K562 (cell line): ENCODE measurements around the gene COL5A1. TPM values are rescaled to one million over a fixed set of nuclear protein-coding genes. Genes with fewer than 3 reads are reported as not detected.
A peak's percentile ranks its signal among the peaks of the same experiment; 100 is the strongest.

Source experiments
- ATAC-seq: fragments of 200-7000 bp; cut with Tn5 transposase; 3 replicates; pipeline ENCODE4 v1.9.1; 2020; ENCODE audit warnings: moderate library complexity
- BruUV-seq: library from RNA; stranded (reverse); fragments of 400-500 nt; replicated peaks from 2 replicates; lab custom pipeline; 2021; lab: Mats Ljungman, UMichigan
- CTCF ChIA-PET: fragments of 300-600 bp; formaldehyde crosslinking; extraction: SDS; loops from one replicate; lab custom pipeline; 2021; ENCODE audit warnings: low intra/inter-chr PET ratio; lab: Yijun Ruan, JAX
- POLR2A ChIA-PET: fragments of 300-600, 350-650 bp; sonication (Branson Sonifier 250); formaldehyde crosslinking; extraction: SDS; loops from one replicate; lab custom pipeline; 2021; ENCODE audit warnings: antibody characterized with exemption, inconsistent platforms; lab: Yijun Ruan, JAX
- DNase-seq, 4 experiments: peaks; one replicate each; pipeline versions ENCODE4 v3.0.0 to v3.0.0-alpha.2; 2011 to 2018; ENCODE audit warnings: low spot score in 3 of 4, mixed read lengths in 3 of 4; ENCODE audit errors: extremely low read depth in 1 of 4
- FAIRE-seq: peaks from 2 replicates; lab custom pipeline; 2011; peaks lifted over from hg19 to GRCh38; lab: Jason Lieb, UNC
- H2AFZ ChIP-seq: 2 replicates; pipeline ENCODE4 v1.6.0; 2011; ENCODE audit warnings: low read depth, low read length, control low read depth, inconsistent platforms
- H3K27ac ChIP-seq: fragments of 200-600 bp; 3 replicates; pipeline ENCODE4 v1.8.0; 2011; ENCODE audit warnings: low read depth, mild to moderate bottlenecking, control low read depth, inconsistent platforms, low read length, moderate library complexity, mixed read lengths; ENCODE audit errors: extremely low read depth
- H3K27me3 ChIP-seq, 2 experiments: fragments of 300-600 bp in 1 of 2; 2 replicates in 1 of 2; 3 replicates in 1 of 2; pipeline versions ENCODE4 v1.6.0 to v1.8.0; 2011; ENCODE audit warnings: inconsistent platforms in 2 of 2, low read length in 2 of 2, mild to moderate bottlenecking in 1 of 2, mixed read lengths in 1 of 2, moderate library complexity in 1 of 2; ENCODE audit not compliant: control insufficient read depth in 2 of 2, insufficient read depth in 2 of 2
- H3K36me3 ChIP-seq: fragments of 300-600 bp; 3 replicates; pipeline ENCODE4 v1.8.0; 2011; ENCODE audit warnings: mild to moderate bottlenecking, low read length, inconsistent platforms; ENCODE audit not compliant: control insufficient read depth, insufficient read depth
- H3K4me1 ChIP-seq, 2 experiments: fragments of 200-600 bp in 1 of 2; replicated peaks in 1 of 2; 2 replicates in 1 of 2; 3 replicates in 1 of 2; pipeline versions ENCODE4 v1.5.1 to v1.8.0; 2011; ENCODE audit warnings: inconsistent platforms in 2 of 2, low read length in 2 of 2, mild to moderate bottlenecking in 1 of 2, mixed read lengths in 1 of 2, moderate library complexity in 1 of 2; ENCODE audit not compliant: control insufficient read depth in 2 of 2, insufficient read depth in 2 of 2
- H3K4me2 ChIP-seq: 2 replicates; pipeline ENCODE4 v1.6.1; 2011; ENCODE audit warnings: low read length, control low read depth, inconsistent platforms, mixed read lengths; ENCODE audit not compliant: insufficient read depth
- H3K4me3 ChIP-seq: fragments of 200-600 bp; sonication (generic), shearing (Covaris generic); 2 replicates; pipeline ENCODE4 v1.5.1; 2016; ENCODE audit warnings: control low read depth, inconsistent platforms
- H3K79me2 ChIP-seq: fragments of 200-600 bp; 3 replicates; pipeline ENCODE4 v1.8.0; 2011; ENCODE audit warnings: low read length, inconsistent platforms; ENCODE audit not compliant: control insufficient read depth, insufficient read depth
- H3K9ac ChIP-seq, 2 experiments: 2 replicates each; pipeline versions ENCODE4 v1.6.0 to v1.6.1; 2011; ENCODE audit warnings: low read depth in 2 of 2, low read length in 2 of 2, control low read depth in 1 of 2, inconsistent platforms in 1 of 2, mild to moderate bottlenecking in 1 of 2, mixed read lengths in 1 of 2; ENCODE audit not compliant: insufficient read depth in 1 of 2
- H3K9me1 ChIP-seq: one replicate; pipeline ENCODE4 v1.6.0; 2011; ENCODE audit warnings: inconsistent platforms, mild to moderate bottlenecking, low read length, moderate library complexity; ENCODE audit not compliant: control insufficient read depth, insufficient read depth
- H3K9me3 ChIP-seq: replicated peaks from 2 replicates; pipeline ENCODE4 v1.5.1; 2011; ENCODE audit warnings: low read depth, low read length, inconsistent platforms; ENCODE audit not compliant: control insufficient read depth, insufficient read depth
- H4K20me1 ChIP-seq: replicated peaks from 2 replicates; pipeline ENCODE4 v1.6.1; 2011; ENCODE audit warnings: low read length, inconsistent platforms, mixed read lengths; ENCODE audit not compliant: control insufficient read depth, insufficient read depth
- ATF7 ChIP-seq: fragments of 450-650 bp; IDR thresholded peaks from 2 replicates; pipeline ENCODE4 v1.7.1; 2014; ENCODE audit warnings: mild to moderate bottlenecking, moderate library complexity
- CBFA2T2 ChIP-seq: fragments of 450-650 bp; conservative IDR thresholded peaks from 2 replicates; pipeline ENCODE4 v1.6.1; 2017; ENCODE audit warnings: mild to moderate bottlenecking
- FOXP1 ChIP-seq: sonication (generic); formaldehyde crosslinking; IDR thresholded peaks from 2 replicates; pipeline ENCODE4 v1.8.0; 2022; ENCODE audit warnings: mild to moderate bottlenecking, missing genetic modification reagents
- GABPB1 ChIP-seq: sonication (generic); formaldehyde crosslinking; IDR thresholded peaks from 2 replicates; pipeline ENCODE4 v1.8.0; 2022; ENCODE audit warnings: mild to moderate bottlenecking, missing genetic modification reagents
- NCOA4 ChIP-seq: fragments of 450-650 bp; IDR thresholded peaks from 2 replicates; pipeline ENCODE4 v1.6.1; 2018; ENCODE audit warnings: mild to moderate bottlenecking; ENCODE audit not compliant: partially characterized antibody
- PML ChIP-seq: IDR thresholded peaks from 2 replicates; pipeline ENCODE4 v1.6.1; 2012; ENCODE audit warnings: low read length, inconsistent platforms
- RAD51 ChIP-seq: fragments of 450-650 bp; IDR thresholded peaks from 2 replicates; pipeline ENCODE4 v1.7.1; 2016; ENCODE audit warnings: low read depth, mild to moderate bottlenecking, borderline replicate concordance
- TOE1 ChIP-seq, 2 experiments: fragments of 450-650 bp in 1 of 2; sonication (generic) in 1 of 2; formaldehyde crosslinking in 1 of 2; IDR thresholded peaks; 2 replicates each; pipeline versions ENCODE4 v1.7.1 to v1.8.0; 2016 to 2022; ENCODE audit warnings: borderline replicate concordance in 2 of 2, mild to moderate bottlenecking in 2 of 2, antibody characterized with exemption in 1 of 2, inconsistent platforms in 1 of 2, low read depth in 1 of 2, missing genetic modification reagents in 1 of 2, moderate library complexity in 1 of 2
- XRCC3 ChIP-seq: fragments of 450-650 bp; IDR thresholded peaks from 2 replicates; pipeline ENCODE4 v1.6.1; 2017; ENCODE audit warnings: mild to moderate bottlenecking, moderate library complexity
- ZNF644 ChIP-seq: fragments of 200-800 bp; sonication (Bioruptor generic); IDR thresholded peaks from 2 replicates; pipeline ENCODE4 v1.6.1; 2016; ENCODE audit warnings: low read depth, missing genetic modification characterization, missing compliant biosample characterization
- WGBS: fragments of 100-300 bp; shearing (Covaris generic); methylation state at CpG from one replicate; pipeline ENCODE4 v1.1.6; 2016; ENCODE audit warnings: low coverage, mixed read lengths; ENCODE audit not compliant: insufficient coverage; ENCODE audit errors: missing lambda C conversion rate; 5-methylcytosine and 5-hydroxymethylcytosine counted together
- in situ Hi-C: fragments of 300-500 bp; cut with MboI; formaldehyde crosslinking; loops from 4 replicates; pipeline ENCODE4 v1.15.0; 2018; ENCODE audit warnings: inconsistent platforms, mixed read lengths
- intact Hi-C: fragments of 100-400 bp; cut with micrococcal nuclease; formaldehyde crosslinking; loops from 2 replicates; pipeline ENCODE4 v1.14.2; 2022
- polyA plus RNA-seq, 8 experiments: library from polyadenylated mRNA; depleted of rRNA in 4 of 8; stranded (reverse) in 5 of 8; unstranded in 3 of 8; fragments of >200 nt; fragmentation: Nextera tagmentation in 2 of 8; fragmentation: Illumina TruSeq in 1 of 8; extraction: Ambion mirVana in 2 of 8; extraction: Trizol in 1 of 8; gene quantifications; 2 replicates each; pipeline versions ENCODE4 v1.2.1 to v1.2.3, GENCODE V29; 2011 to 2014; ENCODE audit warnings: inconsistent platforms in 1 of 8, missing spikeins in 1 of 8
- total RNA-seq, 7 experiments: library from RNA; depleted of rRNA in 6 of 7; stranded (reverse); fragments of >200 nt in 6 of 7; fragmentation: Illumina TruSeq in 2 of 7; extraction: Trizol in 2 of 7; gene quantifications; 2 replicates each; pipeline versions ENCODE4 v1.2.1 to v1.2.3, GENCODE V29; 2011 to 2021; ENCODE audit warnings: low replicate concordance in 1 of 7
- TF ChIP-seq, protein P1 (sequence below): fragments of 250-450 bp; sonication (Bioruptor Pico); IDR thresholded peaks from 2 replicates; pipeline ENCODE4 v1.8.0; 2022; ENCODE audit warnings: inconsistent platforms, mild to moderate bottlenecking, moderate library complexity, borderline replicate concordance
- TF ChIP-seq, protein P2 (sequence below): fragments of 450-650 bp; IDR thresholded peaks from 2 replicates; pipeline ENCODE4 v1.6.1; 2014; ENCODE audit warnings: low read depth, mild to moderate bottlenecking, moderate library complexity, borderline replicate concordance
- TF ChIP-seq, protein P3 (sequence below), 2 experiments: fragments of 450-650 bp in 1 of 2; IDR thresholded peaks; 2 replicates each; pipeline ENCODE4 v1.6.1; 2011 to 2017; ENCODE audit warnings: low read depth in 2 of 2, antibody characterized with exemption in 1 of 2, borderline replicate concordance in 1 of 2, low read length in 1 of 2, mild to moderate bottlenecking in 1 of 2, mixed read lengths in 1 of 2; ENCODE audit not compliant: control insufficient read depth in 1 of 2

Gene COL5A1
- total and polyA plus RNA-seq, 9 of the 15 experiments (the other 6 are each of a cell fraction or from before 2014, with no cell fraction given) = under 0.01 to 0.13 (median 0.04) TPM; not detected in 6

DNA sequence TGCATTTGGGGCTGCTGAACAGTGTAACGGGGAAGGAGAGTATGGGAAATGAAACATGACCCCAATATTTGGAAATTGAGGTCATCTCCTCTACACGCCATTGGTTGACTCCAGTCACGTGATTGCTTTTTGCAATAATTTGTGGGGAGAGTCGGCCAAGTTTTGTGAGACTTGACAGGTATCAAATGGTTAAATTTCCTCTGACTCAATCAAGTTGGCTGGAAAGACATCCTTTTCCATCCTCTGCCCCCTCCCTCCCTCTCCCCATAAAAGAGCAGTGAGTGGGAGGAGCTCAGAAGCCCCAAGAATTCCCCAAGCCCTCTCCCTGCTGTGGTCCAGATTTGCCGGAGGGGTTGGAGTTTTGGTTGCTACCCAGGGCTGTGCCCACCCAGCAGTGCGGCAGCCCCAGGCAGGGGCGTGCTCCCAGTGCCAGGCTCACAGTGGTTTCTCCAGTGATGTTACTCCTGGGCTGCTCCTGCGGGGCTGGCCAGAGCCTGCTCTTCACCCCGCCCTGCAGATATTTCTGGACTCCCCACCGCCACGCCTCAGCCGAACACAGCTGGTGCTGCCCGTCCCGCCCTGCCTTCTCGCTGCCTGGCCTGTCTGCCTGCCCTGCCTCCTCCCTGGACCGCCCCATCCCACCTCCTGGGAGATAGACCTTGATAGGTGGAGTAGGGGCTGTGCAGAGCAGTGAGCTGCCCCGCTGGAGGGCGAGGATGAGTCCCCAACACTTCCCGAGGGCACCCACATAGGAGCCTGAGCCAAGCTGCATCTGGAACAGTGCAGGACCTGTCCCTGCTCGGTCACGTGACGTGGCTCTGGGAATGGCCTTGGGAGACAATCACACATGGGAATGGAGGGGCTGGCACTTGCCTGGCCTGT lies 3.4 kb downstream of the COL5A1 start:
- Histone ChIP-seq H3K9me3 (no peaks in the 10 kb centered on the region), H4K20me1 (peaks cover 8% of the 10 kb centered on the region; the same call in 1 of the 2 replicates), H3K4me2 (no peak overlapping the region), H3K9me1 (no peaks in the 10 kb centered on the region), H3K27ac (no peak overlapping the region), H2AFZ (no peak overlapping the region), H3K79me2 (no peaks in the 10 kb centered on the region), H3K4me1 (peaks cover 0 to 9% of the 10 kb centered on the region in 2 experiments; a peak in 2 of 5 replicates), H3K36me3 (no peaks in the 10 kb centered on the region), H3K9ac (no peak overlapping the region), H3K4me3 (no peak overlapping the region), H3K27me3 (peaks cover 22 to 59% of the 10 kb centered on the region in 2 experiments; a peak in 4 of 5 replicates)
- FAIRE-seq (no peak), ATAC-seq (no peak), DNase-seq (peak in 3 of 4 experiments; percentile 44 to 67 (median 65))
- BruUV-seq = no TSS peak
- in situ Hi-C loops = no loop called here
- ChIA-PET POLR2A (no interaction called here), CTCF (no interaction called here)
- intact Hi-C loops = loop anchor here (10.0 kb wide), 1 partner anchor 90 kb away; no protein-coding TSS in a partner anchor
- WGBS = 0% methylated on average over 22 of the region's 22 CpGs
- TF ChIP-seq ATF7 = no peak
- TF ChIP-seq, protein P1, sequence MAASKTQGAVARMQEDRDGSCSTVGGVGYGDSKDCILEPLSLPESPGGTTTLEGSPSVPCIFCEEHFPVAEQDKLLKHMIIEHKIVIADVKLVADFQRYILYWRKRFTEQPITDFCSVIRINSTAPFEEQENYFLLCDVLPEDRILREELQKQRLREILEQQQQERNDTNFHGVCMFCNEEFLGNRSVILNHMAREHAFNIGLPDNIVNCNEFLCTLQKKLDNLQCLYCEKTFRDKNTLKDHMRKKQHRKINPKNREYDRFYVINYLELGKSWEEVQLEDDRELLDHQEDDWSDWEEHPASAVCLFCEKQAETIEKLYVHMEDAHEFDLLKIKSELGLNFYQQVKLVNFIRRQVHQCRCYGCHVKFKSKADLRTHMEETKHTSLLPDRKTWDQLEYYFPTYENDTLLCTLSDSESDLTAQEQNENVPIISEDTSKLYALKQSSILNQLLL (CRISPR knock-in tag) = no peak
- TF ChIP-seq GABPB1 = no peak
- no peak for TF ChIP-seq ZNF644 (tag)
- TF ChIP-seq NCOA4 = no peak
- no peak for TF ChIP-seq XRCC3
- TF ChIP-seq RAD51 = peak; percentile 87
- TF ChIP-seq FOXP1 (CRISPR knock-in tag) = no peak
- TF ChIP-seq CBFA2T2 = peak; percentile 51
- no peak for TF ChIP-seq PML
- TF ChIP-seq TOE1 (IDR thresholded peaks at IDR 0.05; ENCODE audit: borderline replicate concordance) = peak; percentile 86
- TF ChIP-seq TOE1 (CRISPR knock-in tag; IDR thresholded peaks at IDR 0.05; ENCODE audit: borderline replicate concordance, low read depth) = no peak
- TF ChIP-seq, protein P2, sequence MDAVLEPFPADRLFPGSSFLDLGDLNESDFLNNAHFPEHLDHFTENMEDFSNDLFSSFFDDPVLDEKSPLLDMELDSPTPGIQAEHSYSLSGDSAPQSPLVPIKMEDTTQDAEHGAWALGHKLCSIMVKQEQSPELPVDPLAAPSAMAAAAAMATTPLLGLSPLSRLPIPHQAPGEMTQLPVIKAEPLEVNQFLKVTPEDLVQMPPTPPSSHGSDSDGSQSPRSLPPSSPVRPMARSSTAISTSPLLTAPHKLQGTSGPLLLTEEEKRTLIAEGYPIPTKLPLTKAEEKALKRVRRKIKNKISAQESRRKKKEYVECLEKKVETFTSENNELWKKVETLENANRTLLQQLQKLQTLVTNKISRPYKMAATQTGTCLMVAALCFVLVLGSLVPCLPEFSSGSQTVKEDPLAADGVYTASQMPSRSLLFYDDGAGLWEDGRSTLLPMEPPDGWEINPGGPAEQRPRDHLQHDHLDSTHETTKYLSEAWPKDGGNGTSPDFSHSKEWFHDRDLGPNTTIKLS = no peak
- TF ChIP-seq, protein P3, sequence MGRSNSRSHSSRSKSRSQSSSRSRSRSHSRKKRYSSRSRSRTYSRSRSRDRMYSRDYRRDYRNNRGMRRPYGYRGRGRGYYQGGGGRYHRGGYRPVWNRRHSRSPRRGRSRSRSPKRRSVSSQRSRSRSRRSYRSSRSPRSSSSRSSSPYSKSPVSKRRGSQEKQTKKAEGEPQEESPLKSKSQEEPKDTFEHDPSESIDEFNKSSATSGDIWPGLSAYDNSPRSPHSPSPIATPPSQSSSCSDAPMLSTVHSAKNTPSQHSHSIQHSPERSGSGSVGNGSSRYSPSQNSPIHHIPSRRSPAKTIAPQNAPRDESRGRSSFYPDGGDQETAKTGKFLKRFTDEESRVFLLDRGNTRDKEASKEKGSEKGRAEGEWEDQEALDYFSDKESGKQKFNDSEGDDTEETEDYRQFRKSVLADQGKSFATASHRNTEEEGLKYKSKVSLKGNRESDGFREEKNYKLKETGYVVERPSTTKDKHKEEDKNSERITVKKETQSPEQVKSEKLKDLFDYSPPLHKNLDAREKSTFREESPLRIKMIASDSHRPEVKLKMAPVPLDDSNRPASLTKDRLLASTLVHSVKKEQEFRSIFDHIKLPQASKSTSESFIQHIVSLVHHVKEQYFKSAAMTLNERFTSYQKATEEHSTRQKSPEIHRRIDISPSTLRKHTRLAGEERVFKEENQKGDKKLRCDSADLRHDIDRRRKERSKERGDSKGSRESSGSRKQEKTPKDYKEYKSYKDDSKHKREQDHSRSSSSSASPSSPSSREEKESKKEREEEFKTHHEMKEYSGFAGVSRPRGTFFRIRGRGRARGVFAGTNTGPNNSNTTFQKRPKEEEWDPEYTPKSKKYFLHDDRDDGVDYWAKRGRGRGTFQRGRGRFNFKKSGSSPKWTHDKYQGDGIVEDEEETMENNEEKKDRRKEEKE (IDR thresholded peaks at IDR 0.05; ENCODE audit: borderline replicate concordance in 1 of 2, control insufficient read depth in 1 of 2, low read depth in 2 of 2, low read length in 1 of 2) = no peak
